B cell (primary cell): ENCODE data around the gene SAXO1. TPM values are rescaled to one million over a fixed set of nuclear protein-coding genes. Genes with fewer than 3 reads are reported as not detected.

Source experiments
- ATAC-seq: fragments of 200-7000 bp; cut with Tn5 transposase; one replicate; pipeline ENCODE4 v1.10.0; 2021; ENCODE audit warnings: low read depth, mild to moderate bottlenecking, moderate number of reproducible peaks, moderate library complexity
- CTCF ChIA-PET: fragments of 350-600 bp; sonication (Branson Sonifier 250); formaldehyde crosslinking; loops from one replicate; lab custom pipeline; 2021; ENCODE audit warnings: antibody characterized with exemption, inconsistent platforms; lab: Charles Lee
- POLR2A ChIA-PET: fragments of 350-600 bp; sonication (Branson Sonifier 250); formaldehyde crosslinking; loops from one replicate; lab custom pipeline; 2021; ENCODE audit warnings: antibody characterized with exemption; lab: Charles Lee
- DNase-seq: peaks from one replicate; pipeline ENCODE4 v3.0.0; 2013
- H2AFZ ChIP-seq: 2 replicates; pipeline ENCODE4 v1.6.1; 2012; ENCODE audit warnings: mild to moderate bottlenecking, low read depth, low read length; ENCODE audit not compliant: insufficient read depth, poor library complexity, severe bottlenecking
- H3K27ac ChIP-seq, 2 donors: 1 replicate in 1 of 2; 2 replicates in 1 of 2; pipeline ENCODE4 v1.5.1; 2012 to 2013; ENCODE audit warnings: low read length in 2 of 2, mild to moderate bottlenecking in 2 of 2, moderate library complexity in 1 of 2
- H3K27me3 ChIP-seq, 4 experiments: fragments of 200-600 bp in 1 of 4; sonication (generic) in 1 of 4; replicated peaks in 1 of 4; 1 replicate in 2 of 4; 2 replicates in 2 of 4; pipeline versions ENCODE4 v1.6.1 to v1.7.0; 2013 to 2016; ENCODE audit warnings: low read length in 3 of 4, mild to moderate bottlenecking in 2 of 4, mixed read lengths in 1 of 4, moderate library complexity in 1 of 4; ENCODE audit not compliant: insufficient read depth in 4 of 4, control insufficient read depth in 3 of 4; ENCODE audit errors: control extremely low read depth in 1 of 4
- H3K36me3 ChIP-seq, 2 experiments: replicated peaks in 1 of 2; 1 replicate in 1 of 2; 2 replicates in 1 of 2; pipeline versions ENCODE4 v1.6.1 to v1.7.1; 2013; ENCODE audit warnings: low read length in 1 of 2; ENCODE audit not compliant: insufficient read depth in 2 of 2, control insufficient read depth in 1 of 2; ENCODE audit errors: control extremely low read depth in 1 of 2, extremely low read depth in 1 of 2
- H3K4me1 ChIP-seq, 2 donors: fragments of 200-600 bp in 1 of 2; sonication (generic) in 1 of 2; 1 replicate in 1 of 2; 2 replicates in 1 of 2; pipeline versions ENCODE4 v1.5.1 to v1.6.1; 2013 to 2017; ENCODE audit warnings: low read length in 2 of 2; ENCODE audit not compliant: control insufficient read depth in 2 of 2, insufficient read depth in 2 of 2
- H3K4me2 ChIP-seq: replicated peaks from 2 replicates; pipeline ENCODE3; 2012; ENCODE audit warnings: mild to moderate bottlenecking, low read depth, low read length; ENCODE audit not compliant: poor library complexity, severe bottlenecking
- H3K4me3 ChIP-seq, 5 experiments: fragments of 200-600 bp in 1 of 5; sonication (generic) in 1 of 5; 1 replicate in 3 of 5; 2 replicates in 2 of 5; pipeline versions ENCODE4 v1.5.1 to v1.7.0; 2011 to 2016; ENCODE audit warnings: low read length in 4 of 5, mild to moderate bottlenecking in 4 of 5, low read depth in 2 of 5, control low read depth in 1 of 5, moderate library complexity in 1 of 5; ENCODE audit not compliant: insufficient read depth in 1 of 5; ENCODE audit errors: control extremely low read depth in 1 of 5, extremely low read depth in 1 of 5
- H3K79me2 ChIP-seq: fragments of 200-600 bp; sonication (generic); one replicate; pipeline ENCODE4 v1.6.0; 2016; ENCODE audit warnings: low read length; ENCODE audit not compliant: control insufficient read depth, insufficient read depth
- H3K9ac ChIP-seq: fragments of 200-600 bp; sonication (generic); 2 replicates; pipeline ENCODE4 v1.6.1; 2017; ENCODE audit warnings: mild to moderate bottlenecking, low read length, moderate library complexity
- H3K9me3 ChIP-seq, 3 donors: one replicate each; pipeline versions ENCODE4 v1.6.1 to v1.7.1; 2013; ENCODE audit warnings: low read length in 2 of 3; ENCODE audit not compliant: control insufficient read depth in 2 of 3, insufficient read depth in 1 of 3; ENCODE audit errors: control extremely low read depth in 1 of 3
- H4K20me1 ChIP-seq: 2 replicates; pipeline ENCODE4 v1.6.0; 2012; ENCODE audit warnings: mild to moderate bottlenecking, low read length; ENCODE audit not compliant: insufficient read depth, control insufficient read depth, poor library complexity, severe bottlenecking
- H3K27ac Mint-ChIP-seq: one replicate; pipeline ENCODE4 v1.8.0; 2021; ENCODE audit warnings: mixed read lengths
- H3K27me3 Mint-ChIP-seq: one replicate; pipeline ENCODE4 v1.8.0; 2021; ENCODE audit warnings: mixed read lengths
- H3K4me1 Mint-ChIP-seq: one replicate; pipeline ENCODE4 v1.8.0; 2021; ENCODE audit warnings: mixed read lengths
- H3K4me3 Mint-ChIP-seq: one replicate; pipeline ENCODE4 v1.8.0; 2021; ENCODE audit warnings: mixed read lengths
- H3K9me3 Mint-ChIP-seq: one replicate; pipeline ENCODE4 v1.8.0; 2022; ENCODE audit warnings: mixed read lengths; ENCODE audit not compliant: insufficient read depth
- CTCF ChIP-seq: fragments of 200-600 bp; IDR thresholded peaks from one replicate; pipeline ENCODE4 v1.8.0; 2022; ENCODE audit warnings: antibody characterized with exemption, mild to moderate bottlenecking
- EZH2 ChIP-seq: IDR thresholded peaks from 2 replicates; pipeline ENCODE4 v1.6.1; 2012; ENCODE audit warnings: borderline replicate concordance, low read depth, mild to moderate bottlenecking, moderate library complexity, low read length; ENCODE audit not compliant: insufficient read depth, poor library complexity, severe bottlenecking
- WGBS: methylation state at CpG from one replicate; pipeline ENCODE4 v1.1.5; 2013; ENCODE audit warnings: missing lambda C conversion rate; ENCODE audit not compliant: insufficient coverage; 5-methylcytosine and 5-hydroxymethylcytosine counted together
- intact Hi-C: fragments of 100-400 bp; cut with micrococcal nuclease; formaldehyde crosslinking; loops from one replicate; pipeline ENCODE4 v1.10.0; 2022
- polyA plus RNA-seq: library from polyadenylated mRNA; depleted of rRNA; stranded (reverse); fragments of >200 nt; gene quantifications from 2 replicates; pipeline ENCODE4 v1.2.3, GENCODE V29; 2012
- total RNA-seq, 2 donors: library from RNA; stranded (reverse); fragments of 120-200 nt in 1 of 2; gene quantifications; 1 replicate in 1 of 2; 2 replicates in 1 of 2; pipeline versions ENCODE4 v1.2.3 to v1.2.4, GENCODE V29; 2013 to 2022

Gene SAXO1
- total and polyA plus RNA-seq, 2 donors (not counting 1 experiment from before 2014, with no cell fraction given) = 0.01 TPM; not detected in 1

- no peaks in the 10 kb centered on the region for H4K20me1 ChIP-seq
- H3K27ac Mint-ChIP-seq = no peak overlapping the region
- ChIA-PET POLR2A (no interaction called here), CTCF (no interaction called here)
- no peak overlapping the region for H3K4me2 ChIP-seq
- TF ChIP-seq EZH2 = no peak
- no peak for TF ChIP-seq CTCF
- H3K79me2 ChIP-seq = no peaks in the 10 kb centered on the region
- no peaks in the 10 kb centered on the region for H3K36me3 ChIP-seq
- no peak overlapping the region for H2AFZ ChIP-seq
- H3K4me3 Mint-ChIP-seq = no peak overlapping the region
- intact Hi-C loops = no loop called here
- H3K9ac ChIP-seq = no peak overlapping the region
- H3K4me1 ChIP-seq = no peaks in the 10 kb centered on the region
- DNase-seq (no peak), ATAC-seq (no peak)
- H3K27me3 ChIP-seq = no peaks in the 10 kb centered on the region
- WGBS = 67% methylated on average over 6 of the region's 7 CpGs
- H3K4me3 ChIP-seq = no peak overlapping the region
- H3K9me3 Mint-ChIP-seq = no peaks in the 10 kb centered on the region
- no peak overlapping the region for H3K27ac ChIP-seq
- H3K4me1 Mint-ChIP-seq = no peaks in the 10 kb centered on the region
- peaks cover 12% of the 10 kb centered on the region for H3K27me3 Mint-ChIP-seq
- H3K9me3 ChIP-seq = peaks cover 0 to 3% (median 0%) of the 10 kb centered on the region in 3 donors
These were observed 90.2 kb downstream of the SAXO1 start for GRCh38 chr9:18942801-18943200.

GRCh38 chr9:18941060-18941740 is 91.8 kb downstream of the SAXO1 start:
- H3K4me1 Mint-ChIP-seq = no peaks in the 10 kb centered on the region
- no peaks in the 10 kb centered on the region for H3K9me3 Mint-ChIP-seq
- Histone ChIP-seq H3K9ac (no peak overlapping the region), H3K27ac (no peak overlapping the region), H3K4me3 (no peak overlapping the region), H3K36me3 (no peaks in the 10 kb centered on the region), H3K4me1 (no peaks in the 10 kb centered on the region), H3K4me2 (no peak overlapping the region), H3K79me2 (no peaks in the 10 kb centered on the region), H4K20me1 (no peaks in the 10 kb centered on the region), H2AFZ (no peak overlapping the region), H3K9me3 (peaks cover 0 to 4% (median 0%) of the 10 kb centered on the region in 3 donors), H3K27me3 (no peaks in the 10 kb centered on the region)
- intact Hi-C loops = no loop called here
- DNase-seq (no peak), ATAC-seq (no peak)
- H3K27ac Mint-ChIP-seq = no peak overlapping the region
- WGBS = 94% methylated on average over 3 of the region's 8 CpGs
- peaks cover 12% of the 10 kb centered on the region for H3K27me3 Mint-ChIP-seq
- ChIA-PET CTCF (no interaction called here), POLR2A (no interaction called here)
- TF ChIP-seq EZH2 = no peak
- TF ChIP-seq CTCF = no peak
- no peak overlapping the region for H3K4me3 Mint-ChIP-seq
